ENCODE data around the gene IKZF1. TPM values are rescaled to one million over a fixed set of nuclear protein-coding genes. Genes with fewer than 3 reads are reported as not detected.

IKZF1 gene
- total RNA-seq, 4 donors from 2014 or later: 25.3 to 108 (median 31.7) TPM

DNA sequence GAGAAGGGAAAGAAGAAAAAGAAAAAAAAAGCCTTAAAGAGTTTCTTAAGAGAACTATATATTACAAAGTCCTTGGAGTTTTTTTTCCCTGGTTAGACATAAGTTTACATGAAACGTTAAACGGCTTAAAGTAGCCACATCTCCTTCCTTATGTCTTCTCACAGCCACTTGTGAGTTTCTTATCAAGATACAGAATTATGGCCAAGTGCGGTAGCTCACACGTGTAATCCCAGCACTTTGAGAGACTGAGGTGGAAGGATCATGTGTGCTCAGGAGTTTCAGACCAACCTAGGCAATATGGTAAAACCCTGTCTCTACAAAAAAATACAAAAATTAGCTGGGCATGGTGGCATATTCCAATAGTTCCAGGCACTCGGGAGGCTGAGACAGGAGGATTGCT, 54.3 kb downstream of the IKZF1 start:
- H3K4me1 ChIP-seq: peaks cover 0 to 9% (median 0%) of the 10 kb centered on the region in 4 donors
- no peak for TF ChIP-seq POLR2A (IDR thresholded peaks at IDR 0.05)
- TF ChIP-seq, protein P1, sequence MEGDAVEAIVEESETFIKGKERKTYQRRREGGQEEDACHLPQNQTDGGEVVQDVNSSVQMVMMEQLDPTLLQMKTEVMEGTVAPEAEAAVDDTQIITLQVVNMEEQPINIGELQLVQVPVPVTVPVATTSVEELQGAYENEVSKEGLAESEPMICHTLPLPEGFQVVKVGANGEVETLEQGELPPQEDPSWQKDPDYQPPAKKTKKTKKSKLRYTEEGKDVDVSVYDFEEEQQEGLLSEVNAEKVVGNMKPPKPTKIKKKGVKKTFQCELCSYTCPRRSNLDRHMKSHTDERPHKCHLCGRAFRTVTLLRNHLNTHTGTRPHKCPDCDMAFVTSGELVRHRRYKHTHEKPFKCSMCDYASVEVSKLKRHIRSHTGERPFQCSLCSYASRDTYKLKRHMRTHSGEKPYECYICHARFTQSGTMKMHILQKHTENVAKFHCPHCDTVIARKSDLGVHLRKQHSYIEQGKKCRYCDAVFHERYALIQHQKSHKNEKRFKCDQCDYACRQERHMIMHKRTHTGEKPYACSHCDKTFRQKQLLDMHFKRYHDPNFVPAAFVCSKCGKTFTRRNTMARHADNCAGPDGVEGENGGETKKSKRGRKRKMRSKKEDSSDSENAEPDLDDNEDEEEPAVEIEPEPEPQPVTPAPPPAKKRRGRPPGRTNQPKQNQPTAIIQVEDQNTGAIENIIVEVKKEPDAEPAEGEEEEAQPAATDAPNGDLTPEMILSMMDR (IDR thresholded peaks at IDR 0.05): no peak
- no peak for DNase-seq
- no peaks in the 10 kb centered on the region for H3K36me3 ChIP-seq
- no peaks in the 10 kb centered on the region for H3K9me3 ChIP-seq
- H3K27ac ChIP-seq: peak overlapping the region; percentile 31 to 81 (median 74)
- no peak overlapping the region for H3K4me3 ChIP-seq
- no peaks in the 10 kb centered on the region for H3K27me3 ChIP-seq

DNA sequence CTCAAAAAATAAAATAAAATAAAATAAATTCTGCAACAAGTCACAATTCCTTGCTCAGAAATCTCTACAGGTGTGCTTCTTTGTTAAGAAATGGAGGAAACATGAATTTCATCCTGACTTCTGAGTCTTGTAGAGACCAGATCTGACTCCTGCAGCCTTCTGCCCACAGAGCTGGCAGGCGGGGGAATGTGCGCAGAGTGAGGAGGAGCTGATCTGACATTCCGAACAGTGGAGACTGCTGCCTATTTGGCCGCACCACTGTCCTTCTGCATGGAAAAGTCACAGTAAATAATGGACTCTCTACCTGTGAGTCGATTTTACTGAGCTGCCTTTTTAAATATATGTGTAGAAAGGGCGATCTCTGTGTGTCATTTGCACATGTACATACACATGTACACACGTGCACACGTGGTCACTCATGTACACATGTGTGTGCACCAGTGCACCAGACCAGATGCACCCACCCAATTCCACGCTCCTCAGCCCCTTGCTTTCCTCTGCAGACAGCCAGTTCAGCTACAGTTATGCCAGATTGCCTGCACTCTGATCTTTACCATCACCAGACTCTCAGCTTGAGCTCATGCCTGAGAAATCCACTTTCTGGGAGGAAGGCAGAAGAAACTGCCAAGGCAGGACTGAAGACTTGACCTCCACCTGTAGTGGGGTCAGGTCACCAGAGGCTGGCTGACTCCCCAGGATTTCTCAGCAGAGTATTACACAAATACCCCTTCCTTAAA, 54.9 kb downstream of the IKZF1 start:
- Histone ChIP-seq H3K4me3 (no peak overlapping the region), H3K27ac (peak overlapping the region; percentile 71 to 81 (median 74)), H3K9me3 (no peaks in the 10 kb centered on the region), H3K36me3 (no peaks in the 10 kb centered on the region), H3K27me3 (no peaks in the 10 kb centered on the region), H3K4me1 (peaks cover 0 to 9% (median 0%) of the 10 kb centered on the region in 4 donors)
- no peak for TF ChIP-seq POLR2A (IDR thresholded peaks at IDR 0.05)
- TF ChIP-seq, protein P1 (IDR thresholded peaks at IDR 0.05): no peak
- no peak for DNase-seq

DNA sequence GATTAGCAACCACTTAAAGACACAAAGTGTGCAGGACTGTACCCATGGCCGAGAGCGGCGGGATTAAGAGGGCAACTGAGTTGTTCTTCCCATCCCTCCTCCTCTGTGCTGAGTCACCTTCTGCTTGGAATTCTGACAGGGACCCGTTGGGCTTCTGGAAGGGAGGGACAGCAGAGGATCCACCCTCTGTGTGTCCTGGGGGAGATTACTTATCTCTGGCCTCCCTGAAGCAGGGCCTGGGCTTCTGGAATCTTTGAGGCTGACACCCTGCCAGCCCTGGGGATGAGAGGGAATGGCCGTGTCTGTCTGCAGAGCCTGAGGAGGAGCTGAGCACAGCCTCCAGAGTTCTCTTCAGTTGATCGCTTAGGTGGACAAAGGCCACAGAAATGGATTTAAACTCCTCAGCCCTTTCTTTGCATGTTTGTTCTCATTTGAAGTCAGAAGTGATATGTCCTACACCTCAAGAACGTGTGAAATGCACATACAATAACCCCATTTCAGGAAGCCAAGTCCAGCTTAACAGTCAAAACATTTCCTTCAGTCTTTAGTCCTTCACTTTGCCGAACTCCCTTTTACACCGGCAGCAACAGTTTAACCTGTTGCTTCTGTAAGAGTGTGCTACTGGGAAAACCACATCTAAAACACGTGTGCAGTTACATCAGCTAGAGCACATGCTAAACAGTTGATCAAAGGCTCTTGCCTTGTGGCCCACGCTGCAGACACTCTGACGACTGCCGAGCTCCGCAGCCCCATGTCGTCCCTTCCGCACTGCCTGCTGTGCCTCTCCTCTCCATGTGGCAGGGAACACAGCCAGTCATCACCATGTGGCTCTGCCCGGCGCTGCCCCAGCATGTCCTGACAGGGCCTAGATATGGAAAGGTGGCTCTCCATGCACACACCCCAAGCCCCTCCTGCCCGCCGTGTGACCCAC, 55.7 kb downstream of the IKZF1 start:
- peak in 2 of 3 donors; percentile 67 to 88 for DNase-seq
- TF ChIP-seq, protein P1 (IDR thresholded peaks at IDR 0.05): no peak
- peak; percentile 22 to 44 for TF ChIP-seq POLR2A (IDR thresholded peaks at IDR 0.05)
- H3K4me3 ChIP-seq: no peak overlapping the region
- H3K4me1 ChIP-seq: peaks cover 0 to 9% (median 0%) of the 10 kb centered on the region in 4 donors
- no peaks in the 10 kb centered on the region for H3K9me3 ChIP-seq
- no peaks in the 10 kb centered on the region for H3K36me3 ChIP-seq
- no peaks in the 10 kb centered on the region for H3K27me3 ChIP-seq
- H3K27ac ChIP-seq: peak overlapping the region; percentile 71 to 81 (median 75)

DNA sequence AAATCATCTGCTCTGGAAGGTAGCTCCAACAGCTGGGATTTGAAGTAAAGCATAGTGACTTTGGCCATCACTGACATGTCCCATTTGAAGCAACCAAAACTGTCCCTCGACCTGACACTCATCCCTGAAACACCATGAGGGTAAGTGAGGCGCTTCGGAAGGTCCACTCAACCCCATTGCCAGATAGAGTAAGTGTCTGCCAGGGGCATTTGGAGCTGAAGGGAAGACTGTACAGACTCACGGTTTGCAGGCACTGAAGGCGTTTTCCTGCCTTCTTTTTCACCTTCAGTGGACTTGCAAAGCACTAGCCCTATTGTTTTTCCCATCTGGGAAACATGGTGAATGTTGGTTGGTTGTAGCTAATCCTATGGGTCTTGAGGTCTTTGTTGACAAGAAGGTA, 57.6 kb downstream of the IKZF1 start:
- peak overlapping the region; percentile 50 to 76 (median 72) for H3K27ac ChIP-seq
- H3K27me3 ChIP-seq: no peaks in the 10 kb centered on the region
- no peaks in the 10 kb centered on the region for H3K9me3 ChIP-seq
- no peak overlapping the region for H3K4me3 ChIP-seq
- no peak for DNase-seq
- no peak for TF ChIP-seq POLR2A (IDR thresholded peaks at IDR 0.05)
- TF ChIP-seq, protein P1 (IDR thresholded peaks at IDR 0.05): no peak
- H3K36me3 ChIP-seq: no peaks in the 10 kb centered on the region
- H3K4me1 ChIP-seq: peaks cover 0 to 9% (median 0%) of the 10 kb centered on the region in 4 donors

DNA sequence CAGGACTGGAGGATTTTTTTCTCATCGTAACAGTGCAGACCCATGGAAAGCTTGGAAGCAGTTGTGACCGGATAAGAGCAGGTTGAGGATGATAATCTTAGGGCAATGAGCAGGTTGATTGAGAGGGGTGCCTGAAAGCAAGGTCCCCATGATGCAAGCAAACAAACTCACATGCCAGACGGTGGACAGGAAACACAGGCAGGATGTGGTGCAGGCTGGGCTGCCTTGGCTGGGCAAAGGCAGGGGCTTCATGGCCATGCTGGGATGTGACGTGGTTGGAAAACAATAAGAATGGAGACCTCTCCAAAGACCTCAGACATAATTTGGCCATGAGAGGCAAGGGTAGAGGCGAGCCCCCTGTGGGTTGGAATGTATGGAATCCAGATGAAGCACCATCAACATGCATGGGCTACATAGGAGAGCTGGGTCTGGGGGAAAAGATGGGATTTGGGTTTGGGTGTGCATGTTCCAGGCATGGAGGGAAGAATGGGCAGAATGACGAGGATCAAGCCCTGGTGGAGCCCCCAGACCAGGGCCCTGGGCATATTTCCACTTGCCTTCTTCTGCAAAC, 58.3 kb downstream of the IKZF1 start:
- peak overlapping the region; percentile 50 to 76 (median 72) for H3K27ac ChIP-seq

More for the DNA sequence above, 58.3 kb downstream of the IKZF1 start:
- no peaks in the 10 kb centered on the region for H3K9me3 ChIP-seq
- no peak overlapping the region for H3K4me3 ChIP-seq
- TF ChIP-seq, protein P1 (IDR thresholded peaks at IDR 0.05): no peak
- TF ChIP-seq POLR2A (IDR thresholded peaks at IDR 0.05): no peak
- no peaks in the 10 kb centered on the region for H3K36me3 ChIP-seq
- DNase-seq: peak in 2 of 3 donors; percentile 73 to 82
- H3K27me3 ChIP-seq: no peaks in the 10 kb centered on the region
- H3K4me1 ChIP-seq: peaks cover 0 to 9% (median 0%) of the 10 kb centered on the region in 4 donors
